ENCODE data around the gene NEUROG1. TPM values are rescaled to one million over a fixed set of nuclear protein-coding genes. Genes with fewer than 3 reads are reported as not detected.

Gene NEUROG1
- total RNA-seq, 3 donors from 2014 or later (not counting 1 experiment from before 2014, with no cell fraction given), result not detected

- 88% methylated on average over 10 of the region's 10 CpGs for WGBS (ENCODE audit: insufficient coverage)
- Histone ChIP-seq H3K4me3 (ENCODE audit: low read length) (no peak overlapping the region), H3K27me3 (ENCODE audit: control insufficient read depth, insufficient read depth, low read length) (no peaks in the 10 kb centered on the region), H3K27ac (ENCODE audit: low read length) (no peak overlapping the region), H3K9me3 (ENCODE audit: control insufficient read depth, insufficient read depth, low read length) (no peaks in the 10 kb centered on the region), H3K4me1 (ENCODE audit: control insufficient read depth, insufficient read depth, low read length) (no peaks in the 10 kb centered on the region), H3K36me3 (ENCODE audit: control insufficient read depth, insufficient read depth, low read length) (no peaks in the 10 kb centered on the region)
- Mint-ChIP-seq H3K9me3 (no peaks in the 10 kb centered on the region), H3K4me1 (peaks cover 0 to 3% of the 10 kb centered on the region in 2 donors), H3K36me3 (no peaks in the 10 kb centered on the region), H3K27me3 (ENCODE audit: low read depth in 2 of 2) (peaks cover 6 to 21% of the 10 kb centered on the region in 2 donors), H3K27ac (no peak overlapping the region), H3K4me3 (no peak overlapping the region)
- TF ChIP-seq CTCF (IDR thresholded peaks at IDR 0.05), result no peak
- DNase-seq (no peak), ATAC-seq (no peak)
- intact Hi-C loops (cut with micrococcal nuclease), result no loop called here
Observed at GRCh38 chr5:135571066-135571609, 35.4 kb upstream of the NEUROG1 start.

GRCh38 chr5:135570453-135570764 is 34.6 kb upstream of the NEUROG1 start:
- Mint-ChIP-seq H3K4me3 (no peak overlapping the region), H3K36me3 (no peaks in the 10 kb centered on the region), H3K27me3 (ENCODE audit: low read depth in 2 of 2) (peaks cover 6 to 14% of the 10 kb centered on the region in 2 donors), H3K27ac (no peak overlapping the region), H3K9me3 (no peaks in the 10 kb centered on the region), H3K4me1 (peaks cover 0 to 5% of the 10 kb centered on the region in 2 donors)
- no peaks in the 10 kb centered on the region for H3K9me3 ChIP-seq (ENCODE audit: control insufficient read depth, insufficient read depth, low read length)
- H3K27me3 ChIP-seq (ENCODE audit: control insufficient read depth, insufficient read depth, low read length), result no peaks in the 10 kb centered on the region
- WGBS (ENCODE audit: insufficient coverage), result 36% methylated on average over 3 of the region's 3 CpGs
- TF ChIP-seq CTCF (IDR thresholded peaks at IDR 0.05), result no peak
- no peaks in the 10 kb centered on the region for H3K36me3 ChIP-seq (ENCODE audit: control insufficient read depth, insufficient read depth, low read length)
- no peaks in the 10 kb centered on the region for H3K4me1 ChIP-seq (ENCODE audit: control insufficient read depth, insufficient read depth, low read length)
- H3K4me3 ChIP-seq (ENCODE audit: low read length), result no peak overlapping the region
- ATAC-seq (no peak), DNase-seq (no peak)
- intact Hi-C loops (cut with micrococcal nuclease), result no loop called here
- H3K27ac ChIP-seq (ENCODE audit: low read length), result no peak overlapping the region

- no peaks in the 10 kb centered on the region for H3K9me3 ChIP-seq (ENCODE audit: control insufficient read depth, insufficient read depth, low read length)
- H3K36me3 Mint-ChIP-seq, result no peaks in the 10 kb centered on the region
- H3K36me3 ChIP-seq (ENCODE audit: control insufficient read depth, insufficient read depth, low read length), result no peaks in the 10 kb centered on the region
- peaks cover 6 to 11% of the 10 kb centered on the region in 2 donors for H3K27me3 Mint-ChIP-seq (ENCODE audit: low read depth in 2 of 2)
- H3K9me3 Mint-ChIP-seq, result no peaks in the 10 kb centered on the region
- no peak for TF ChIP-seq CTCF (IDR thresholded peaks at IDR 0.05)
- no peaks in the 10 kb centered on the region for H3K27me3 ChIP-seq (ENCODE audit: control insufficient read depth, insufficient read depth, low read length)
- intact Hi-C loops (cut with micrococcal nuclease), result loop anchor here (5.0 kb wide), 1 partner anchor 103 kb away; no protein-coding TSS in a partner anchor
- no peak overlapping the region for H3K4me3 ChIP-seq (ENCODE audit: low read length)
- H3K4me1 Mint-ChIP-seq, result peaks cover 0 to 5% of the 10 kb centered on the region in 2 donors
- no peak overlapping the region for H3K27ac Mint-ChIP-seq
- no peak overlapping the region for H3K27ac ChIP-seq (ENCODE audit: low read length)
- no peak overlapping the region for H3K4me3 Mint-ChIP-seq
- H3K4me1 ChIP-seq (ENCODE audit: control insufficient read depth, insufficient read depth, low read length), result no peaks in the 10 kb centered on the region
- 41% methylated on average over 10 of the region's 10 CpGs for WGBS (ENCODE audit: insufficient coverage)
- DNase-seq (peak in 1 of 2 donors; percentile 15), ATAC-seq (no peak)
Observed at GRCh38 chr5:135569755-135570452, 34.1 kb upstream of the NEUROG1 start.

Measured in natural killer cell (primary cell).